ENCODE measurements around the gene FHL2.

The FHL2 gene

DNA sequence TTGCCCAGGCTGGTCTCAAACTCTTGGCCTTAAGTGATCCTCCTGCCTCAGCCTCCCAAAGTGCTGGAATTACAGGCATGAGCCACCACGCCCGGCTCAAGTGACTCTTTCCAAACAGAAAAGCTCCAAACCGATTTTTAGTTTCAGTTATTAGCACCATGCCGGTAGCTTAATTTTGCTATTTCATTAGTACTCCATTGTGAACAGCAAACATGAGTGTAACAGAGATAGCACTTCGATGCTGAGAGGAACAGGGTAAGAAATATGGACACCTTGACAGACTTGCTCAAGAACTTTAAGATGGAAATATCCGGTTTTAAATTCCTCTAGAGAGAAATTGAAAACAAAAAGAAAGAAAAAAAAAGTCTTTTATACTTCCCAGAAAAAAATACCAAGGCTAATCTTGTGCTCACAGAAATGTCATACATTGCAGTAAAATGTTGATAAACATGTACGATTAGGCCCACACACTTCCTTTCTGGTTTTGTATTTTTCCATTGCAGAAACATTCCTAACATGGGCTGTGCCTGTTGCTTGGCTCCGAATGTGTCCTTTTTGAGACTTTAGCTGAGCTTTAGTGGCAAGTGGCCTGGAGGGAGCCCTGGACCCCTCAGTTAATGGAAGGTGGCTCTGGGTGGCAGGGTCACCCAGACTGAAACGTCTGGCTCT is 18.3 kb downstream of the FHL2 start:
- peak overlapping the region; percentile 35 for H3K27ac ChIP-seq
- no peak for DNase-seq (ENCODE audit: low spot score)
- ChIA-PET POLR2A (ENCODE audit: low non-redundant PET) (no interaction called here), CTCF (no interaction called here)
- TF ChIP-seq, protein P1, sequence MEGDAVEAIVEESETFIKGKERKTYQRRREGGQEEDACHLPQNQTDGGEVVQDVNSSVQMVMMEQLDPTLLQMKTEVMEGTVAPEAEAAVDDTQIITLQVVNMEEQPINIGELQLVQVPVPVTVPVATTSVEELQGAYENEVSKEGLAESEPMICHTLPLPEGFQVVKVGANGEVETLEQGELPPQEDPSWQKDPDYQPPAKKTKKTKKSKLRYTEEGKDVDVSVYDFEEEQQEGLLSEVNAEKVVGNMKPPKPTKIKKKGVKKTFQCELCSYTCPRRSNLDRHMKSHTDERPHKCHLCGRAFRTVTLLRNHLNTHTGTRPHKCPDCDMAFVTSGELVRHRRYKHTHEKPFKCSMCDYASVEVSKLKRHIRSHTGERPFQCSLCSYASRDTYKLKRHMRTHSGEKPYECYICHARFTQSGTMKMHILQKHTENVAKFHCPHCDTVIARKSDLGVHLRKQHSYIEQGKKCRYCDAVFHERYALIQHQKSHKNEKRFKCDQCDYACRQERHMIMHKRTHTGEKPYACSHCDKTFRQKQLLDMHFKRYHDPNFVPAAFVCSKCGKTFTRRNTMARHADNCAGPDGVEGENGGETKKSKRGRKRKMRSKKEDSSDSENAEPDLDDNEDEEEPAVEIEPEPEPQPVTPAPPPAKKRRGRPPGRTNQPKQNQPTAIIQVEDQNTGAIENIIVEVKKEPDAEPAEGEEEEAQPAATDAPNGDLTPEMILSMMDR (conservative IDR thresholded peaks at IDR 0.05; ENCODE audit: low read depth) = no peak

DNA sequence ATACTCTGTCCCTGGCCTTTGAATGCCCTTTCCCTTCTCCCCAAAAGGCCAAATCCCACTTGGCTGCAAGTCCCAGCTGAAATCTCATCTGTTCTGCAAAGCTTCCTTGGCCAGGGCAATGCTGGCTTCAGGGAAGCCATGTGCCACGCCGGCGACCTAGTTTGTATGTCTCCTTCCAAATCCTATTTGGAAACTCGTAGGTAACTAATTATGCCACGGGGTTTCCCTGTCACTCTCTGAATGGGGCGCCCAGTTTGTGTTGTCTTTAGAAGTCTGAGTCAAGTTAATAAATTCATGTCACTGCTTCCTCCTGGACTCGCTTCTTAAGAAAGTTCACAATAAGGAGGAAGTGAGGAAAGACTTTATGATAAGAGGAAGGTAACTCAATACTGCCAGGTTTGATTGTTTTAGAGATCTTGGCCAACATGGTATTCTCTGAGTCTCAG is 19.1 kb downstream of the FHL2 start:
- 0 out of 2 replicates have a peak overlapping the region, but pooled peaks have one; percentile 15 for H3K27ac ChIP-seq
- no peak for DNase-seq (ENCODE audit: low spot score)
- TF ChIP-seq, protein P1 (conservative IDR thresholded peaks at IDR 0.05; ENCODE audit: low read depth) = no peak
- CTCF ChIA-PET = no interaction called here
- POLR2A ChIA-PET (ENCODE audit: low non-redundant PET) = no interaction called here

DNA sequence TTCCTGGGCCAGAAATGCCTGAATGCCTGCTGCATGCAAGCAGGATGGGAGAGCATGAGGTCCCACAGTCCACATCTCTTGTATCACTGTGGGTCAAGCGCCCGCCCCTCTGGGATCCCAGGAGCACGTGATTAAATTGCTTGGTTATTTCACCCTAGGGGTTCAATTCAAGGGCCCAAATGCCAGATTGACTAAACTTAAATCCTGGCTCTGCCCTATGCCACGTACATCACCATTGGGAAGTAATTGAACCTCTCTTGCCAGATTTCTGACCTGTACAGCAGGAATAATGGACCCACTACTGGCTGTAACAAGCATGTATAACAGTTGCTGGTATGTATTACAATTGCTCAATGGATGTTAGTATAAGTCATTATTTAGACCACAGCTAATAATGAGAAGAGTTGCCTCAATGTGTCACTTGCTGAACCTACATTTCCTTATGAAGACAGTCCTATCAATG is 19.9 kb downstream of the FHL2 start:
- DNase-seq (ENCODE audit: low spot score) = no peak
- peak overlapping the region; percentile 19; the same call in 1 of the 2 replicates for H3K27ac ChIP-seq
- CTCF ChIA-PET = no interaction called here
- TF ChIP-seq, protein P1 (conservative IDR thresholded peaks at IDR 0.05; ENCODE audit: low read depth) = no peak
- POLR2A ChIA-PET (ENCODE audit: low non-redundant PET) = no interaction called here

DNA sequence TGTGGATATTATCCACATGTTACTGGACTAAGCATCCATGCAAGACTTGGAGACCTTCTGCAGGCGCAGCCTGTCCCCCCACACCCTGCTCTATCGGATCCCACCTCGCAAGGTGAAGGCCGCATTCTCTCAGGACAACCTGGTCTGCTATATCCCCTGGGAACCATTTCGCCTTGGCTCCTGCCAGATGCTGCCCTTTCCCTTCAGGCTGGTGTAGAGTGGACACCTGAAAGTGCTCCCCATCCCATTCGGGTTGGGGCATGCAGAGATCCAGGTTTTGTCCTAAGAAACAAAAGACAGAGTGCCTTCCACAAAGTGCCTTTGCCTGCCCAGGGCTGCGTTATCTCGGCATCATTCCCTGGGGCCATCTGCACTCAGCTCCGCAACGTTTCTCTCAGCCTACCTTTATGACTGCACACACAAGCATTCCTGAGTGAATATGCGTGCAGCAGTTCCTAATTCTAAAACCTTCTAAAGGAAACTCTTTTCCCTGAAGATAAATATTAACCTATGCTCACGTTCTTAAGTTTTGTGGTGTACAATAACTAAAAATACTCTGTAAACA is 20.5 kb downstream of the FHL2 start:
- H3K27ac ChIP-seq = peak overlapping the region; percentile 19; the same call in 1 of the 2 replicates
- TF ChIP-seq, protein P1 (conservative IDR thresholded peaks at IDR 0.05; ENCODE audit: low read depth) = no peak
- ChIA-PET CTCF (no interaction called here), POLR2A (ENCODE audit: low non-redundant PET) (no interaction called here)
- DNase-seq (ENCODE audit: low spot score) = no peak

DNA sequence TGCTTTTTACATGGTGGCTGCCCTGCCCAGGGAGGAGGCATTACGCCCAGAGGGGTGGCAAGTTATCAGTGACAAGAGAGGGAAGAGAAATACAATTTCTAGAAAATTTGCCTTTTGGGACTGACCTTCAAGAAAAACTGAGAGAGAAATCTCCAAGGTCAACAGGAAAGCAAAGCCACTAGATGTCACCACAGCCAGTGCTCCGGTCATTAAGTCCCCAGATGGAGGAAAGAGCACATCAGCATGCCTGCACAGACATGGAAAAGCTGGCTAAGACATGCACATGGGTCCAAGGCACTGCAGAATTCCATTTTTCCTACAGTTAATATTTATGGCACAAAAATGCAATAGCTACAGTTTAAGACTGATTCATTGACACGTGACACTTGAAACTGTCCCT is 21.0 kb downstream of the FHL2 start:
- POLR2A ChIA-PET (ENCODE audit: low non-redundant PET) = no interaction called here
- peak overlapping the region; percentile 19 for H3K27ac ChIP-seq
- TF ChIP-seq, protein P1 (conservative IDR thresholded peaks at IDR 0.05; ENCODE audit: low read depth) = no peak
- CTCF ChIA-PET = no interaction called here
- no peak for DNase-seq (ENCODE audit: low spot score)

DNA sequence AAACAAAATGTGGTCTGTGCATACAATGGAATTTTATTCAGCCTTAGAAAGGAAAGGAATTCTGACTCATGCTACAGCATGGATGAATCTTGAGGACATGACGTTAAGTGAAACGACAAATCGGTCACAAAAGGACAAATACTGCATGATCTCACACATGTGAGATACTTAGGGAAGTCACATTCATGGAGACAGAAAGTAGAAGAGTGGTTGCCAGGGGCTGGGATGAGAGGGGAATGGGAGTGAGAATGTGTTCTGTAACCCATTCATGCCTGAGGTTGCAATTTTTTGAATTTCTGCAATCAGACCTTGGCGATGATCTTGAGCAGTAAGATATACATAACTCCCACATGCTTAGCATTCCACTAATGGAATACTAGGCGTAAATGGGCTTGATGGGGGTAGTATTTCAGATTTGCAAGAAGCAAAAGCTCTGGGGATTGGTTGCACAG is 22.0 kb downstream of the FHL2 start:
- CTCF ChIA-PET = no interaction called here
- no peak for DNase-seq (ENCODE audit: low spot score)
- TF ChIP-seq, protein P1 (conservative IDR thresholded peaks at IDR 0.05; ENCODE audit: low read depth) = no peak
- no peak overlapping the region for H3K27ac ChIP-seq
- POLR2A ChIA-PET (ENCODE audit: low non-redundant PET) = no interaction called here

All from RWPE1 (cell line).